GM12891 (cell line): ENCODE measurements around the gene LDB2. TPM values are rescaled to one million over a fixed set of nuclear protein-coding genes. Genes with fewer than 3 reads are reported as not detected.
"Not testable (repeated sequence)": the region's sequence is repeated elsewhere in the genome, so short reads cannot be mapped to it uniquely, and the experiment has no call there.

Experiments
- DNase-seq: peaks from one replicate; pipeline ENCODE4 v3.0.0; 2011; ENCODE audit warnings: low spot score; ENCODE audit not compliant: insufficient read length
- FAIRE-seq: peaks from 2 replicates; lab custom pipeline; 2011; peaks lifted over from hg19 to GRCh38; lab: Jason Lieb, UNC
- PAX5 ChIP-seq: IDR thresholded peaks from 2 replicates; pipeline ENCODE4 v1.6.1; 2011; ENCODE audit warnings: low read length, moderate library complexity, mild to moderate bottlenecking; ENCODE audit not compliant: insufficient read depth, severe bottlenecking
- POLR2A ChIP-seq: IDR thresholded peaks from 2 replicates; pipeline ENCODE4 v1.6.1; 2011; ENCODE audit warnings: low read depth, low read length, control low read depth
- POLR2AphosphoS5 ChIP-seq: IDR thresholded peaks from 2 replicates; pipeline ENCODE4 v1.6.1; 2011; ENCODE audit warnings: low read depth, low read length, control low read depth
- POU2F2 ChIP-seq: IDR thresholded peaks from 2 replicates; pipeline ENCODE4 v1.6.1; 2011; ENCODE audit warnings: low read depth, mild to moderate bottlenecking, control low read depth, low read length, moderate library complexity
- SPI1 ChIP-seq: IDR thresholded peaks from 2 replicates; pipeline ENCODE4 v1.6.1; 2011; ENCODE audit warnings: low read depth, low read length, control low read depth
- TAF1 ChIP-seq: IDR thresholded peaks from 2 replicates; pipeline ENCODE4 v1.6.1; 2011; ENCODE audit warnings: low read depth, low read length, control low read depth
- polyA plus RNA-seq: library from polyadenylated mRNA; unstranded; fragments of >200 nt; gene quantifications from one replicate; pipeline ENCODE4 v1.2.1, GENCODE V29; 2012; ENCODE audit warnings: low read depth, missing spikeins, inconsistent platforms; ENCODE audit not compliant: missing spikeins

LDB2 gene
- polyA plus RNA-seq = 0.33 TPM

- no peak for TF ChIP-seq POLR2AphosphoS5
- TF ChIP-seq TAF1 = no peak
- TF ChIP-seq POLR2A = no peak
- TF ChIP-seq POU2F2 = no peak
- TF ChIP-seq SPI1 = no peak
- no peak for TF ChIP-seq PAX5
- DNase-seq (no peak), FAIRE-seq (peak; percentile 72)
Measured at GRCh38 chr4:16897991-16898827, at the start of gene LDB2. Gene LDB2, minus strand, starts transcription at chr4:16898645.

DNA sequence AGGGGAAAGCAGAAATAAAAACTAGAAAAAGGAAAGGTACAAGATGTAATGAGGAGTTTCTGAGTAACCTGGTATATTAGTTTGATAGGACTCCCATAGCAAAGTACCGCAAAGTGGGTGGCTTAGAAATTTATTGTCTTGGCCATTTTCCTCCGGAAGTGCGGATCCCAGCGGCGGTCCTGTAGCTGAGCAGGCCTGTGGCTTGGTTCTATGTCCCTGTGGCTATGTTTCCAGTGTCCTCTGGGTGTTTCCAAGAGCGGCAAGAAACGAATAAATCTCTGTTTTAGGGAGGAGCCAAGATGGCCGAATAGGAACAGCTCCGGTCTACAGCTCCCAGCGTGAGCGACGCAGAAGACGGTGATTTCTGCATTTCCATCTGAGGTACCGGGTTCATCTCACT lies 44.0 kb upstream of the LDB2 start:
- no peak for DNase-seq
- no peak for FAIRE-seq
- TF ChIP-seq POLR2AphosphoS5 = no peak
- TF ChIP-seq POLR2A = no peak
- TF ChIP-seq TAF1 = no peak
- TF ChIP-seq PAX5 = no peak
- no peak for TF ChIP-seq SPI1
- TF ChIP-seq POU2F2 = no peak

GRCh38 chr4:16939178-16939577 lies 40.7 kb upstream of the LDB2 start:
- no peak for DNase-seq
- FAIRE-seq = no peak
- TF ChIP-seq POU2F2 (no peak), PAX5 (no peak), TAF1 (no peak), SPI1 (no peak), POLR2A (no peak), POLR2AphosphoS5 (no peak)

- TF ChIP-seq TAF1 = no peak
- TF ChIP-seq POLR2A = no peak
- TF ChIP-seq PAX5 = no peak
- TF ChIP-seq SPI1 = no peak
- TF ChIP-seq POU2F2 = no peak
- no peak for TF ChIP-seq POLR2AphosphoS5
- DNase-seq (no peak), FAIRE-seq (no peak)
Measured at GRCh38 chr4:16938512-16939040, 40.1 kb upstream of the LDB2 start.

GRCh38 chr4:16931339-16932305 lies 33.2 kb upstream of the LDB2 start:
- TF ChIP-seq TAF1 (no peak), POLR2A (no peak), POLR2AphosphoS5 (no peak), PAX5 (no peak), SPI1 (no peak), POU2F2 (no peak)
- FAIRE-seq (no peak), DNase-seq (no peak)

DNA sequence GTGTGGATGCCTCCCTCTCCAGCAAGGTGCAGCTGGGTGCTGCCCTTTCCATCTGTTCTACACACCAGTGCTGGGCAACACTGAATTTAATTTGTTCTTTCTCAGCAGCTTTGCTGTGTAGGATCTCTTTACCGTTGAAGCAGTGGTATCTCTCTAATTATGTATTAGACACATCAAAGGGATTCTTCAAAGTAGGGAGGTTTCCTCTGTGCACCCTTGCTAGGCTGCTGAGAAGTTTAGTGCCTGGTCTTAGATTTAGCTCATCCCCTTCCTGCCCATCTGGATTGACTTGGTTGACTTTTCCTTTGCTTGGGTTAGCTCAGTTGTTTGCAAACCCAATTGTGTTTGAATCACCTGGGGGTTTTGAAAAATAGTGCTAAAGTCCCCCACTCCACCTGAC lies 27.8 kb upstream of the LDB2 start:
- TF ChIP-seq PAX5 (no peak), POLR2AphosphoS5 (no peak), SPI1 (no peak)
- FAIRE-seq (no peak), DNase-seq (no peak)

GRCh38 chr4:16918716-16919115 lies 20.3 kb upstream of the LDB2 start:
- FAIRE-seq, DNase-seq: not testable (repeated sequence)

GRCh38 chr4:16916719-16917337 lies 18.4 kb upstream of the LDB2 start:
- FAIRE-seq (peak; percentile 92), DNase-seq (peak; percentile 48)
- TF ChIP-seq PAX5 (peak; percentile 10), POLR2A (no peak), POU2F2 (peak; percentile 66; the same call in 1 of the 2 replicates)

- no peak for DNase-seq
- FAIRE-seq = no peak
- TF ChIP-seq POU2F2 = no peak
- TF ChIP-seq SPI1 = no peak
- no peak for TF ChIP-seq TAF1
- no peak for TF ChIP-seq POLR2AphosphoS5
Measured at GRCh38 chr4:16916031-16916430, 17.6 kb upstream of the LDB2 start.

DNA sequence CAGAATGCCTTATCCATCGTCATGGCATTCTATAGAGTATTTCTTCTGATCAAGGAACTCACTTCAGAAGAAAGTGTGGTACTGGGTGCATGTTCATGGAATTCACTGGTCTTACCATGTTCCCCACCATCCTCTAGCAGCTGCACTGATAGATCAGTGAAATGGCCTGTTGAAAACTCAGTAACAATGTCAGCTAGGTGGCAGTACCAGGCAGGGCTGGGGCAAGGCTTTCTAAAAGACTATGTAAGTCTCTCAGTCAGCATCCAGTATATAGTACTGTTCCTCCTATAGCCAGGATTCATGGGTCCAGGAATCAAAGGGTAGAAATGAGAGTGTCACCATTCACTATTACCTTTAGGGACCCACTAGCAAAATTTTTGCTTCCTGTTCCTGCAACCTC lies 15.8 kb upstream of the LDB2 start:
- no peak for FAIRE-seq
- no peak for DNase-seq
- TF ChIP-seq POU2F2 = no peak
- TF ChIP-seq TAF1 = no peak
- no peak for TF ChIP-seq POLR2AphosphoS5
- TF ChIP-seq POLR2A = no peak
- no peak for TF ChIP-seq SPI1
- no peak for TF ChIP-seq PAX5
